Glomerular visceral epithelial cell (primary cell): Measurements from ENCODE around the gene FAM167B.
"Not testable (repeated sequence)": the region's sequence is repeated elsewhere in the genome, so short reads cannot be mapped to it uniquely, and the experiment has no call there.

Source experiments
- DNase-seq: peaks from one replicate; pipeline ENCODE4 v3.0.0-alpha.2; 2016; ENCODE audit errors: extremely low spot score

The FAM167B gene

GRCh38 chr1:32257227-32257508 is 10.1 kb downstream of the FAM167B start:
- no peak for DNase-seq

GRCh38 chr1:32263236-32263593 is 16.2 kb downstream of the FAM167B start:
- not testable (repeated sequence) for DNase-seq

GRCh38 chr1:32263744-32264143 is 16.7 kb downstream of the FAM167B start:
- no peak for DNase-seq

GRCh38 chr1:32265846-32266245 is 18.8 kb downstream of the FAM167B start:
- DNase-seq = no peak

- DNase-seq = peak; percentile 19
Observed at GRCh38 chr1:32266921-32267591, 20.0 kb downstream of the FAM167B start.

- no peak for DNase-seq
Observed at GRCh38 chr1:32269744-32270143, 22.7 kb downstream of the FAM167B start.

GRCh38 chr1:32272557-32273390 is 25.8 kb downstream of the FAM167B start:
- DNase-seq = no peak

- DNase-seq = peak; percentile 50
Observed at GRCh38 chr1:32273391-32274208, 26.6 kb downstream of the FAM167B start.

GRCh38 chr1:32274646-32275340 is 27.8 kb downstream of the FAM167B start:
- DNase-seq = no peak

- DNase-seq = no peak
Observed at GRCh38 chr1:32275424-32275823, 28.4 kb downstream of the FAM167B start.

- DNase-seq = no peak
Observed at GRCh38 chr1:32276032-32276782, 29.2 kb downstream of the FAM167B start.

- not testable (repeated sequence) for DNase-seq
Observed at GRCh38 chr1:32284777-32285176, 37.8 kb downstream of the FAM167B start.

- no peak for DNase-seq
Observed at GRCh38 chr1:32285658-32286057, 38.6 kb downstream of the FAM167B start.

GRCh38 chr1:32286763-32287162 is 39.7 kb downstream of the FAM167B start:
- DNase-seq = no peak

- DNase-seq = no peak
Observed at GRCh38 chr1:32289256-32289655, 42.2 kb downstream of the FAM167B start.

- peak; percentile 64 for DNase-seq
Observed at GRCh38 chr1:32291145-32291707, 44.2 kb downstream of the FAM167B start.

GRCh38 chr1:32291708-32292538 is 44.9 kb downstream of the FAM167B start, which contains the start of gene HDAC1:
TSS of gene HDAC1 (plus strand) at chr1:32292083. CDS start at chr1:32292170, 87 bp downstream.
- peak; percentile 99 for DNase-seq

GRCh38 chr1:32298211-32298610 is 51.2 kb downstream of the FAM167B start:
- not testable (repeated sequence) for DNase-seq
